IPS-18c (cell line): ENCODE measurements around the gene DSTYK.

ENCODE experiments used
- H3K4me3 ChIP-seq: 2 replicates; pipeline ENCODE4 v1.7.0; 2013; ENCODE audit warnings: low read depth, mild to moderate bottlenecking, low read length, moderate library complexity; ENCODE audit not compliant: insufficient read depth
- H3K9me3 ChIP-seq: one replicate; pipeline ENCODE4 v1.6.1; 2013; ENCODE audit warnings: mild to moderate bottlenecking, low read length, moderate library complexity; ENCODE audit not compliant: control insufficient read depth, insufficient read depth

The DSTYK gene, protein sequence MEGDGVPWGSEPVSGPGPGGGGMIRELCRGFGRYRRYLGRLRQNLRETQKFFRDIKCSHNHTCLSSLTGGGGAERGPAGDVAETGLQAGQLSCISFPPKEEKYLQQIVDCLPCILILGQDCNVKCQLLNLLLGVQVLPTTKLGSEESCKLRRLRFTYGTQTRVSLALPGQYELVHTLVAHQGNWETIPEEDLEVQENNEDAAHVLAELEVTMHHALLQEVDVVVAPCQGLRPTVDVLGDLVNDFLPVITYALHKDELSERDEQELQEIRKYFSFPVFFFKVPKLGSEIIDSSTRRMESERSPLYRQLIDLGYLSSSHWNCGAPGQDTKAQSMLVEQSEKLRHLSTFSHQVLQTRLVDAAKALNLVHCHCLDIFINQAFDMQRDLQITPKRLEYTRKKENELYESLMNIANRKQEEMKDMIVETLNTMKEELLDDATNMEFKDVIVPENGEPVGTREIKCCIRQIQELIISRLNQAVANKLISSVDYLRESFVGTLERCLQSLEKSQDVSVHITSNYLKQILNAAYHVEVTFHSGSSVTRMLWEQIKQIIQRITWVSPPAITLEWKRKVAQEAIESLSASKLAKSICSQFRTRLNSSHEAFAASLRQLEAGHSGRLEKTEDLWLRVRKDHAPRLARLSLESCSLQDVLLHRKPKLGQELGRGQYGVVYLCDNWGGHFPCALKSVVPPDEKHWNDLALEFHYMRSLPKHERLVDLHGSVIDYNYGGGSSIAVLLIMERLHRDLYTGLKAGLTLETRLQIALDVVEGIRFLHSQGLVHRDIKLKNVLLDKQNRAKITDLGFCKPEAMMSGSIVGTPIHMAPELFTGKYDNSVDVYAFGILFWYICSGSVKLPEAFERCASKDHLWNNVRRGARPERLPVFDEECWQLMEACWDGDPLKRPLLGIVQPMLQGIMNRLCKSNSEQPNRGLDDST

DNA sequence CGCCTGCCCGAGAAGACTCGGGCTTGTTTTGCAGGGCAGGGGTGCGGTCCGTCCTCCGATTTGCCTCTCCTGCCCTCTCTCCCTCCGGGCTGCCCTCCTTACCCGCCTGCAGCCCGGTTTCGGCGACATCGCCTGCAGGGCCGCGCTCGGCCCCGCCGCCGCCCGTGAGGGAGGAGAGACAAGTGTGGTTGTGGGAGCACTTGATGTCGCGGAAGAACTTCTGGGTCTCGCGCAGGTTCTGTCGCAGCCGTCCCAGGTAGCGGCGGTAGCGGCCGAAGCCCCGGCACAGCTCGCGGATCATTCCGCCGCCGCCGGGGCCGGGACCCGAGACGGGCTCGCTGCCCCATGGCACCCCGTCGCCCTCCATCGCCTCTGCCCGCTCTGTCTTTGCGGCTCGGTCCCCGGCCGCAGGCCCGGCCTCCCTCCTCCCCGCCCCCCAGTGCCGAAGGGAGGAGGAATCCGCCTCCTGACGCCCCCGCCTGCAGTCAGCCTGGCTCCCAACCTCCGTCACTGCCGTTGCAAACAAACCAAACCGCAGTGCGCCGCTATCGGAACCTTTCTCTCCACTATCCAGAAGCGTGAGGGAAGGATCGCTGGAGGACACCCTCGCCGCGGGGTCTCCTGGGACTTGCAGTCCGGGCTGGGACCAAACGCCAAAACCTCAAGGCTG lies at the start of gene DSTYK:
Gene DSTYK (minus strand): TSS at position 534 of the 670 bp plus-strand sequence. CDS start 167 bp downstream, at position 367.
- H3K4me3 ChIP-seq, result peak within 1 kb of the TSS; percentile 92
- H3K9me3 ChIP-seq, result no peaks in the 10 kb centered on the region

DNA sequence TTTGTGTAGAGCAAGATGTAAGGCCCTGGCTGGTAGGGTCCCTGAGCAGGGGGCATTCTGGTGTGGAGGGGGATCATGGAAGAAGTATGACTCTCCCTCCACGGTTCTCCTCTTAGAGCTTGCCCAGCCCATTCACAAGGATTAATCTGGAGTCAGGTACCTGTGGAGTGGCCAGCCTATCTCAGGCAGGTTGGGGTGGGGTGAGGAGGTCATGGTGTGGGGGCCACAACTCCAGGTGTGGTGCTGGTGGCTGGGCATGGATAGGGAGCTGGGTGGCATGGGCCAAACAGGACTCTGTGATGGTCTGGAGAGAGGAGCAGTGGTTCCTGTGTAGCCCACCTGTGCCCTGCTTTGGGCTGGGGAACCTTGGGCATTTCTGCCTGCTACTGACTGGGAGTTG lies 48.5 kb upstream of the DSTYK start:
- no peaks in the 10 kb centered on the region for H3K9me3 ChIP-seq
- H3K4me3 ChIP-seq, result no peak overlapping the region

DNA sequence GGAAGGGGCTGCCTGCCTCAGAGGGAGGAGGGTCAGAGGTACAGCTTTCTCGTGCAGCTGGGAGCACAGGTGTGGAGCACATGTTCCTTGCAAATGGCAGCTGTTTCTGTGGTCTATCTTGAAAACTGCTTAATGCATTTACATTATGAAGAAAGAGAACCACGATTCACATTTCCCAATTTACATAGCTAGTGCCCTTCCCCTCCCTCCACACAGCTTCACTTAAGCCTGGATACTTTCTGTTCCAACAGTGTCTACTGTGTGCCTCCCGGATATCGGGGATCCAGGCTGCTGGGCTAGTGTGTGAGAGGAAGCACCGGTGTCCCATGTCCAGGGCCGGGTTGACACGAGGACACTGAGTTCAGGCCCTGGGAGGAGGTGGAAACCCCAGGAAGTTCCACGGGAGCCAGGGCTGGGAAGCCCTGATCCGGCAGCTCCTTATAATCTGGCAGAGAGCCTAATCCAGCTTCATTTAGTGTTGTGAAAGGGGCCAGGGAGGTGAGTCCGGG lies 47.9 kb upstream of the DSTYK start:
- H3K9me3 ChIP-seq, result no peaks in the 10 kb centered on the region
- no peak overlapping the region for H3K4me3 ChIP-seq

DNA sequence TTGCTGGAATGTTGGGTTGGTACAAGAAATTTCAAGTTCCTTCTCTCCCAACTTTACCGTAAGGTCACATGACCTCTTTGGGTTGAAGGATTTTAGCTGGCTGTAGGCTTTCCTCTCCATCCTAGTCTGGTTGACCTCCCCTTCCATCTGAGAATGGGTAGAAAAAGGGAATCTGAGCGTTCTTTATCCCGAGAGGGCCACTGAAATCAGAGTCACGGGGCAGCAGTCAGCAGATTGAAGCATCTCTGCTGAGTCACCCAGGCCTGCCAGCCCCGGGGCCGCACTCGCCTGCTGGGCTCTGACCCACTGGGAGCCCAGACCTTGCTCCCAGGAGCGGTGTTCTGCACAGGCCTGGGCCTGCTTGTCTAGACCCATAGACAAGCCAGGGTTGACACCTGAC lies 47.2 kb upstream of the DSTYK start:
- no peaks in the 10 kb centered on the region for H3K9me3 ChIP-seq
- no peak overlapping the region for H3K4me3 ChIP-seq

DNA sequence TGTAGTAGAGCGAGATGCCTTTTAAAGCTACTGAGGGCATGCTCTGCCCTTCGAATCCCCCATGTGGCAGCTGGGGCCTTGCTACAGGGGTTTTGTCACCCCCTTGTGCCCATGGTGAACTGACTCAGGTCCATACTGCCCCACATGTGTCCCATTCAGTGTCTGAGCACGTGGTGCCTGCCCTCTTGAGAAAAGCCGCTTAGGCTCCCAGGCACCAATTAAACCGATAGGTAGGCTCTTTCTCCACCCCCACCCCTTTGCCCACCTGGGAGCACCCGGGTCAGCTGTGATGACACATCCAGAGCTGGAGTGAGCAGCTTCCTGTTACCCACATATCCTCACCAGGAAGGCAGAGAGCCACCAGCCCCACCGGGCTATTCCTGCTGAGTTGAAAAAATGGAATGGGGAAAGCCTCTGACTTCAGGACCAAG lies 46.8 kb upstream of the DSTYK start:
- no peak overlapping the region for H3K4me3 ChIP-seq
- H3K9me3 ChIP-seq, result no peaks in the 10 kb centered on the region

DNA sequence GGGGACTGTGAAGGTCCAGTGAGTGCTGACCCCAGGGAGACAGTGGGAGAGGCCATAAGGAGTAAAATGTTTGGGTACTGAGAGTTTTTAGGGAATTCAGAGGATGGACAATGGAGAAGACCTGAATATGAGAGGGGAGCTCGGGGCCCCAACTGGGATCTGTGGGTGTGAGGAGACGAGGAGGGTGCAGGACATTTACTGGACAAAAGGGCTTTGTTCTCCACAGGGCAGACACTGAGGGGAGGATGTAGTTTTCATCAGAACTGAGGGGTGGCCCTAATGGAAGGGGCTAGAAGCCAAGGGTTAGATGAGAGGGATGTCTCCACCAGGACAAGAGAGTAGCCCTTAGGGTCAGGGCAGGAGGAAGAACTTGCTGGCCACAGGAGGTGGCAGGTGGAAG lies 46.2 kb upstream of the DSTYK start:
- no peaks in the 10 kb centered on the region for H3K9me3 ChIP-seq
- H3K4me3 ChIP-seq, result no peak overlapping the region

DNA sequence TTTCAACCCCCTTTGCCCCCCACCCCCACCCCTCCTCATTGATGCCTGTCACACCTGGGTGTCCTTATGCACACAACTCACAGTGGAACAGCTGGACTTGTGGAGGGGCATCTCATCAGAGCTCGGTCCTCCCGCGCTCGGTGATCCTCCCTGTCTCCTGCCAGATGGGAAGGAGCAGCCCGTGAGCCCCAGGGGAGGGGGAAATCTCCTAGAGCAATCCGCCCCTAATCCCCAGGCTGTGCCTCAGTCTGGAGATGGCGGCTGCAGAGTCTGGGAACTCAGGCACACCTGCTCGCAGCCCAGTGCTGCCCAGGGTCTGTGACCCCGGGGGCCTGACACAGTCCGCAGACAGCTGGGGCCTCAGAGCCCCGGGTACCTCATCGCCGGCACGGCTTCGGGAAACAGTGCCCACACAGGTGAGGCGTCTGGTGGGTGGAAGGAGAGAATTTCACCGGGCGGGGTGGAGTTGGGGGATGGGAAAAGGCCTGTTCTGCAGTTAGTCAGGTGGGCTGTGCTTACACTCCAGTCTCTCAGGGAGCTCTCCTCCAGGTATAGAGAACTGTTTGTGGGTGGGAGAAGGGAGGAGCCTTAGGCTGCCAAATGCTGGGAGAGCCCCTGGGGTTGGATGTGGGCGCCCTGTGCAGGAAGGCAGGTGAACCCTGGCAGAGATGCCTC lies 45.6 kb upstream of the DSTYK start:
- no peak overlapping the region for H3K4me3 ChIP-seq
- H3K9me3 ChIP-seq, result no peaks in the 10 kb centered on the region

DNA sequence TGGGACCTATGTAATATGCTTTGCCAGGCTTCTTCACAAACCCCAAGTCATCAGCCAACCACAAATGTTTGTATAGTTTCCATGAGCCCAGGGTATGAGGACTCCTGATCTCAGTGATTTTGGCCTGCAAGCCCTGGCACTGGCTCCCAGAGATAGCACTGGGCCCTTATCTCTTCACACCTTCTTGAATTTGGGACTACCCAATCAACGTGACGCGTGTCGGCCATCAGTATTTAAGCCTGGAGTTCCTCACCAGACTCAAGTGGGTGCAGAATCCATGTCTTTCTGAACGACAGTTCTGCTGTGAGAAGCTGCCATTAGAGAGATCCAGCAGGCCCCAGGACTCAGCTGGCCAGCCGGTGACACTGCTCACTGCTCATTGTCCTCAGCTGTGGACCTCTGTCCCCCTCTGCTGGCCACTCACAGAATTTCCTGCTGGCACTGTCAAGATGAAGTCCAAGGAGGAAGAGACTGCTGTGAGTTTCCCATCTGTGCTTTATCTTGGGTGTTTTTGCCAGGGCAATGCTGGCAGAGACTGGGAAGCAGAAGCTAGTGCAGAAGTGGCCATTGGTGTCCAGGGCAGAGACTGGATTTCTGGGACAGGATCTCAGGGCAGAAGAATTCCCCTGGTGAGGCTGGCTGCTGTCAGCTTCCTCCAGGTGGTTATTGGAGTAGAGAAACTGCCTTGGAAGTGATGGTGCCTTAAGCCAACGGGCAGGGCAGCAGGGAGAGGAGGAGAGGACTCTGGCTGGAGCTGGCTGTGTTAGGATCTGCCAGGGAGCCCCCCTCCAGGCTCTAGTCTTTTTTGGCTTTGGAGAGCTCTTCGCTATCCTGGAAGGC lies 44.7 kb upstream of the DSTYK start:
- no peak overlapping the region for H3K4me3 ChIP-seq
- no peaks in the 10 kb centered on the region for H3K9me3 ChIP-seq

DNA sequence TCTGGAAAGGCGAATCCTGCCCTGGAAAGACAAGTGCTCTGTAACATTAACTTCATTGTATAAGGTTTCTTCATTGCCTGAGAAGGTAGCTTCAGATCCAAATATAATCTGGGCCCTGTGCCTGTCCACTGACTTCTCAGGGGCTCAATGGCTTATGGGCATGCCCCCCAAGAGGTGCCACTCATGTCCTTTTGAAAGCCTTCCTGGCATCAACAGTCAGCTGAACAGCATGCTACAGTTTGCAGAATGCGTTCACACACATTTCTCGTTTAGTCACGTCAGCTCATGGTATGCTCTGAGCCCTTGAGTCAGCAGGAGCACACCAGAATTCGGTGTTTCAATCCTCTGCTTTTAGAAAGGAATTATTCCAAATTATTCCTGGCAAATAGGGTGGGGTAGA lies 40.1 kb upstream of the DSTYK start:
- no peak overlapping the region for H3K4me3 ChIP-seq
- H3K9me3 ChIP-seq, result no peaks in the 10 kb centered on the region

DNA sequence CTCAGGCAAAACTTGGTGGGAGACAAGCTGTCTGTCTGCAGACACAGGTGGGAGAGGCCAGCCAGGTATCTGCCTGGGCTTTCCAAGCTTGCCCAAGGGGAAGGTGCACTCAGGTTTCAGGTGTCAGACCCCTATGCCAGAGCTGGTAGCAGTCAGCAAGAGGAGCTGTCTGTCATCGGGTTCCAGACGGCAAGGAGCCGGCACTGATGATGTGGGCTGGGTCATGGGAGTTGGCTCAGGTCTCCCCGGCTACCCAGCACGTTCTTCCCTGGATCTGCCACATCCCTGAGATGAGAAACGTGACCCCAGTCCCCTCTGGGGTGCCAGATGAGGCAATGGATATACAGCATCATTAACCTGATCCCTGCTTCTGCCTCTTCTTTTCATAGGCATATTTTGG lies 39.2 kb upstream of the DSTYK start:
- no peak overlapping the region for H3K4me3 ChIP-seq
- H3K9me3 ChIP-seq, result no peaks in the 10 kb centered on the region

DNA sequence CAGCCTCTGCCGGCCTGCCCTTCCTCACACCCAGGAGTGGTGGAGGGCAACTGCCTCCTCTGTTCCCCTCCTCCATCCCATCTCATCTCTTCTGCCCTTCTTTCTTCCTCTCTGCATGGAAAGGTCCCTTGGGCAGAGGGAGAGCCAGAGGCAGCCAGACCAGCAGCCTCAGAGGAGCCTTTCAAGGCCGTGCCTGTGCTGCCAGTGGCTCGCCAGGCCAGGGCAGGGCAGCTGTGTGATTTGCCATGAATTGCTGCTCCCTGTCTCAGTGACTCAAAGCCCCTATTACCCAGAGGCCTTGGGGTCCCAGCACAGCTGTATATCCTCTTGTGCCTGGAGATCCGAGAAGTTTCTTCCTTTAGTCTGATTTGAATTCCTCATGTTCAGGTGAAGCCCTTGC lies 38.1 kb upstream of the DSTYK start:
- Histone ChIP-seq H3K4me3 (no peak overlapping the region), H3K9me3 (no peaks in the 10 kb centered on the region)

DNA sequence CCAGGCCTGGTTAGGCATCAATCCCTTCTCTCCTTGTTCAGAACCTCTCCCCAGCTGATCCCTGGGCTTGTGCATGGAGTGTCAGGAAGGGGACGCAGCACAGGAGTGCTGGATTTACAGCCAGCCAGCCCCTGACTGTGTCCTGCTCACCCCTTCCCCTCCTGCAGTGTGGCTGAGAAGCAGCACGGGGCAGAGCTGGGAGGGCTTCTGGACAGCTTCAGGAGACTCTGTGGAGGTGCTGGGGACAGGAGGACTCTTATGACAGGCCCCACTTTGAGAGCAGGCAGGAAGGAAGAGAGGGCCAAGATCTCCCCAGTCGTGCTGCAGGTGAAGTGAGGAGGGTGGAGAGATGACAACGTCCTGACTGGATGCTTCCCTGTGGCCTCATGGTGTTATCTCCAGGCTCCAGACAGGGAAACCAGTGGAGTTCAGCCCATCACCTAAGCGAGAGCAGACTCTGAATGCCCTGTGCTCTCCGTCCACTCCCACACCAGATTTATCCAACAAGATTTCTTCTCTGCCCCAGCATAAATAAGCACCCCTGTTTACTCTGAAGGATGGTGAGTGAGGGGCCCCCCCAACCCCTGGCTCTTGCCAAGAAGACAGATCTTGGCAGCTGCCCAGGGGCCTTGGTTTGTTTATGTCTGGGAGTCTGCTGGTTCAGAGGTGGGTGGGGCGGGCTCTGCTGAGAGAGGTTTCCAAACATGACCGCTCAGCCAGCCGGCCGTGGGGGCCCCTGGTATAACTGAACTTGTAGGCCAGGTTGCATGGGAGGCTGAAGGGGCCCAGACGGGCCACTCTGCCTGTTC lies 37.5 kb upstream of the DSTYK start:
- H3K9me3 ChIP-seq, result no peaks in the 10 kb centered on the region
- H3K4me3 ChIP-seq, result no peak overlapping the region

DNA sequence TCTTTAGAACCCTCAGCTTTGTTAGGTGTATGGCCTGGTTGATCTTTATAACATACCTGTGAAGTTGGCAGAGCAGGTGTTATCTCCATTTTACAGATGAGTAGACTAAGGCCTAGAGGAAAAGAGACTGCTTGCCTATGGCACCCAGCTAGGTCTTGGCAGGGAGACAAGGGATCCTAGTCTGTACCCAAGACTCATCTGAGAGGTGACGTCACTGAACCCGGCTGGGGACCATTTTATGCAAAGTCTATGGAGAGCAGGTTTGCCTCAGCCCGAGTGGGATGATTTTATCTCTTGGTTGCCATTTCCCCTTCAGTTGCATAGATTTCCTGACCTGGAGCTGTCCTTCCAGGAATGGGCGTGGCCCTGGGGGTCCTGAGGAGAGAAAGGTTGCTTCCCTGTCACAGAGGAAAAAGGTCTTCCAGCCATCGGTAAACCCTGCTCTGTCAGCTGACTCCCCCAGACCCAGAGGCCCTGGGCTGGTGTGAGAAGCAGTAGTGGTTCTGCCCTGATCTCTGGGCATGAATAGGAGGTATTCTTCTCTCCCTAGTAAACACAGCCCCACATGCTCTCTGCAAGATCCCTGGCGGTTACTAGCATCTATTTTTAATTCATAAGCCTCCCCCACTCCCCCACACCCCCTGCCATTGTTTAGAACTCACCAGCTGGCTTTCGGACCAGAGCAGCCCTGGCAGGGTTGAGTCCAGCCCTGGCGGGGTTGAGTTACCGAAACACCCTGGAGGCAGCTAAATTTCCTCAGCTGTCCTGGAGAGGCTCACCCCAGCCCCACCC lies 35.8 kb upstream of the DSTYK start:
- Histone ChIP-seq H3K9me3 (no peaks in the 10 kb centered on the region), H3K4me3 (no peak overlapping the region)

DNA sequence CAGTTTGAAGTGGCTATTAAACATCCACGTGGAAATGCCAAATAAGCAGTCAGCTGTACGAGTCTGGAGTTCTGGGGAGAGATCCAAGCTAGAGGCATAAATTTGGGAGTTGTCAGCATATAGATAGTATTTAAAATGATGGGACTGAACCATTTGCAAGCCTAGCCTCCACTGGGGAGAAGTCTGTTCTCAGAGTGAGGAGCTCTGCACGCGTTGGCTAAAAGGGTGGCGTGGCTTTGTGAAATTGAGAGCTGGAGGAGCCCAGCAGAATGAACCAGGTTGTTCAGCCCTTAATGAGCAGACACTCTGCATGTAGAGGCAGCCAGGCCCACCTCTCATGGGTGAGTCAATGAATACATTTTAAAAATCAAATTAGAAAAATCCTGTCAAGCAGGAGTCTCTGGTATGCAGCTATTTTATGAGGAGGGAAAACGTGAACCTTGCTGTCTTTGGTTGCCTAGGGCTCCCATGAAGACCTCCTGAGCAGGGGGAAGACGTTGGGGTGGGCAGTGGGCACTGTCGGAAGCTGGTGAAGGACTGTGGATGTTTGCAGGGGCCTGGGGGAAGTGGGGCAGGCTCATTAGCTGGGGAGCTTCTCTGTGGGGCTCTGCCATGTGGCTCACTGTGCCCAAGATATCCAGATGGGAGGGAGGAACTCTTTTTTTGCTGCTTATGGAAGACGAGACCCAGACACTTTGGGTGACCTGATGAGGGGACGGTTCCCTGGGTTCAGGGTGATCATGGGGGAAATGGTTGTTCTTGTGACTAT lies 35.0 kb upstream of the DSTYK start:
- no peaks in the 10 kb centered on the region for H3K9me3 ChIP-seq
- H3K4me3 ChIP-seq, result no peak overlapping the region
